WTC11 (cell line): ENCODE data around the gene TFPI2. TPM values are rescaled to one million over a fixed set of nuclear protein-coding genes. Genes with fewer than 3 reads are reported as not detected.

Source experiments
- ATAC-seq: fragments of 200-7000 bp; cut with Tn5 transposase; 2 replicates; pipeline ENCODE4 v1.10.0; 2021; ENCODE audit warnings: mild to moderate bottlenecking, moderate library complexity
- CTCF ChIA-PET: fragments of 300-600 bp; sonication (Branson Sonifier 250); formaldehyde crosslinking; loops from one replicate; lab custom pipeline; 2021; ENCODE audit warnings: antibody characterized with exemption; lab: Charles Lee
- POLR2A ChIA-PET: fragments of 350-600 bp; sonication (Branson Sonifier 250); formaldehyde crosslinking; loops from one replicate; lab custom pipeline; 2021; ENCODE audit warnings: antibody characterized with exemption; lab: Charles Lee
- DNase-seq: peaks from one replicate; pipeline ENCODE4 v3.0.0; 2021; ENCODE audit warnings: low spot score
- H3K27ac Mint-ChIP-seq: 2 replicates; pipeline ENCODE4 v1.8.0; 2021; ENCODE audit warnings: mixed read lengths
- H3K27me3 Mint-ChIP-seq: 2 replicates; pipeline ENCODE4 v1.8.0; 2021; ENCODE audit warnings: low read depth, mild to moderate bottlenecking, moderate library complexity, mixed read lengths
- H3K36me3 Mint-ChIP-seq: 2 replicates; pipeline ENCODE4 v1.8.0; 2021; ENCODE audit warnings: mixed read lengths
- H3K4me1 Mint-ChIP-seq: 2 replicates; pipeline ENCODE4 v1.8.0; 2022; ENCODE audit warnings: mixed read lengths
- H3K4me3 Mint-ChIP-seq: 2 replicates; pipeline ENCODE4 v1.8.0; 2021; ENCODE audit warnings: mild to moderate bottlenecking, moderate library complexity, mixed read lengths
- H3K9me3 Mint-ChIP-seq: 2 replicates; pipeline ENCODE4 v1.8.0; 2021; ENCODE audit warnings: mixed read lengths
- AR ChIP-seq: fragments of 250-450 bp; sonication (Bioruptor Pico); IDR thresholded peaks from 2 replicates; pipeline ENCODE4 v1.9.0; 2021; ENCODE audit warnings: mild to moderate bottlenecking
- ERG ChIP-seq: fragments of 250-450 bp; sonication (Bioruptor Pico); IDR thresholded peaks from 2 replicates; pipeline ENCODE4 v1.8.0; 2021; ENCODE audit warnings: mild to moderate bottlenecking
- NFE2L1 ChIP-seq: sonication (generic); formaldehyde crosslinking; IDR thresholded peaks from 2 replicates; pipeline ENCODE4 v1.8.1; 2023; ENCODE audit warnings: missing genetic modification reagents
- NR1H2 ChIP-seq: sonication (generic); formaldehyde crosslinking; IDR thresholded peaks from 2 replicates; pipeline ENCODE4 v1.9.0; 2021; ENCODE audit warnings: mild to moderate bottlenecking, moderate library complexity, missing genetic modification reagents
- PRDM15 ChIP-seq: sonication (generic); formaldehyde crosslinking; IDR thresholded peaks from 2 replicates; pipeline ENCODE4 v1.8.0; 2022; ENCODE audit warnings: missing genetic modification reagents
- SMAD3 ChIP-seq: sonication (generic); formaldehyde crosslinking; IDR thresholded peaks from 2 replicates; pipeline ENCODE4 v1.8.0; 2022; ENCODE audit warnings: missing genetic modification reagents, mild to moderate bottlenecking, borderline replicate concordance
- SMAD4 ChIP-seq: sonication (generic); formaldehyde crosslinking; IDR thresholded peaks from 2 replicates; pipeline ENCODE4 v1.8.0; 2022; ENCODE audit warnings: mild to moderate bottlenecking, missing genetic modification reagents
- STAT6 ChIP-seq: sonication (generic); formaldehyde crosslinking; conservative IDR thresholded peaks from 2 replicates; pipeline ENCODE4 v1.8.1; 2023; ENCODE audit warnings: mild to moderate bottlenecking, low read depth, missing genetic modification reagents, moderate library complexity
- TEAD1 ChIP-seq: sonication (generic); formaldehyde crosslinking; IDR thresholded peaks from 2 replicates; pipeline ENCODE4 v1.8.0; 2022; ENCODE audit warnings: mild to moderate bottlenecking, missing genetic modification reagents
- USF1 ChIP-seq: sonication (generic); formaldehyde crosslinking; IDR thresholded peaks from 2 replicates; pipeline ENCODE4 v1.8.0; 2022; ENCODE audit warnings: mild to moderate bottlenecking, missing genetic modification reagents
- USF2 ChIP-seq: sonication (generic); formaldehyde crosslinking; IDR thresholded peaks from 2 replicates; pipeline ENCODE4 v1.8.1; 2023; ENCODE audit warnings: mild to moderate bottlenecking, missing genetic modification reagents, moderate library complexity
- ZNF121 ChIP-seq: sonication (generic); formaldehyde crosslinking; IDR thresholded peaks from 2 replicates; pipeline ENCODE4 v1.8.0; 2023; ENCODE audit warnings: missing genetic modification reagents
- ZNF263 ChIP-seq: sonication (generic); formaldehyde crosslinking; IDR thresholded peaks from 2 replicates; pipeline ENCODE4 v1.8.1; 2022; ENCODE audit warnings: low read depth, mild to moderate bottlenecking, moderate library complexity, missing genetic modification reagents
- ZNF281 ChIP-seq: sonication (generic); formaldehyde crosslinking; IDR thresholded peaks from 2 replicates; pipeline ENCODE4 v1.8.0; 2023; ENCODE audit warnings: mild to moderate bottlenecking, missing genetic modification reagents
- ZNF396 ChIP-seq: fragments of 250-450 bp; sonication (Bioruptor Pico); IDR thresholded peaks from 2 replicates; pipeline ENCODE4 v1.8.0; 2021; ENCODE audit warnings: mild to moderate bottlenecking, moderate library complexity, borderline replicate concordance
- ZNF425 ChIP-seq: fragments of 250-450 bp; sonication (Bioruptor Pico); conservative IDR thresholded peaks from 2 replicates; pipeline ENCODE4 v1.9.0; 2021; ENCODE audit warnings: mild to moderate bottlenecking
- total RNA-seq: library from RNA; stranded (reverse); gene quantifications from 3 replicates; pipeline ENCODE4 v1.2.3, GENCODE V29; 2021

Gene TFPI2
- total RNA-seq, 1 experiment from 2014 or later = 10.4 TPM

GRCh38 chr7:93838966-93839365 lies 51.6 kb downstream of the TFPI2 start (continued):
- TF ChIP-seq AR (CRISPR knock-in tag) (no peak), NR1H2 (CRISPR knock-in tag) (no peak), SMAD3 (CRISPR knock-in tag) (no peak), ZNF396 (no peak), STAT6 (CRISPR knock-in tag) (no peak), NFE2L1 (CRISPR knock-in tag) (no peak)
- TF ChIP-seq, all 79 proteins: peak for 0

GRCh38 chr7:93837245-93837644 lies 53.3 kb downstream of the TFPI2 start:
- ATAC-seq (no peak), DNase-seq (no peak)
- peaks cover 20% of the 10 kb centered on the region for H3K4me1 Mint-ChIP-seq
- no peaks in the 10 kb centered on the region for H3K9me3 Mint-ChIP-seq
- ChIA-PET CTCF (no interaction called here), POLR2A (no interaction called here)
- no peaks in the 10 kb centered on the region for H3K36me3 Mint-ChIP-seq
- no peak for TF ChIP-seq USF2
- no peak for TF ChIP-seq TEAD1 (CRISPR knock-in tag)
- TF ChIP-seq PRDM15 (CRISPR knock-in tag) = no peak
- no peaks in the 10 kb centered on the region for H3K27me3 Mint-ChIP-seq
- no peak overlapping the region for H3K27ac Mint-ChIP-seq
- H3K4me3 Mint-ChIP-seq = no peak overlapping the region

- Mint-ChIP-seq H3K9me3 (no peaks in the 10 kb centered on the region), H3K4me3 (no peak overlapping the region), H3K27ac (no peak overlapping the region), H3K4me1 (peaks cover 20% of the 10 kb centered on the region), H3K27me3 (no peaks in the 10 kb centered on the region), H3K36me3 (no peaks in the 10 kb centered on the region)
- CTCF ChIA-PET = no interaction called here
- no peak for ATAC-seq
- POLR2A ChIA-PET = no interaction called here
- no peak for DNase-seq
- no peak for TF ChIP-seq ZNF121 (CRISPR knock-in tag)
- no peak for TF ChIP-seq ERG
- no peak for TF ChIP-seq ZNF425
- TF ChIP-seq ZNF263 (CRISPR knock-in tag) = no peak
- TF ChIP-seq SMAD4 (CRISPR knock-in tag) = no peak
- TF ChIP-seq TEAD1 (CRISPR knock-in tag) = no peak
- TF ChIP-seq ZNF281 = no peak
- TF ChIP-seq USF1 (CRISPR knock-in tag) = no peak
These were observed 54.4 kb downstream of the TFPI2 start for GRCh38 chr7:93836116-93836515.
